SK-N-SH (cell line): ENCODE data around the gene ARHGAP31. TPM values are rescaled to one million over a fixed set of nuclear protein-coding genes. Genes with fewer than 3 reads are reported as not detected.
A peak's percentile ranks its signal among the peaks of the same experiment; 100 is the strongest.

ENCODE experiments used
- CTCF ChIA-PET: fragments of 300-600, 350-600 bp; formaldehyde crosslinking; extraction: SDS; loops from one replicate; lab custom pipeline; 2021; lab: Yijun Ruan, JAX
- POLR2A ChIA-PET: fragments of 350-600 bp; sonication (Branson Sonifier 250); formaldehyde crosslinking; extraction: SDS; loops from one replicate; lab custom pipeline; 2020; ENCODE audit warnings: antibody characterized with exemption, inconsistent platforms; lab: Yijun Ruan, JAX
- DNase-seq: peaks from one replicate; pipeline ENCODE4 v3.0.0; 2012
- H2AFZ ChIP-seq: fragments of 200-600 bp; sonication (generic); 2 replicates; pipeline ENCODE4 v1.8.1; 2016; ENCODE audit warnings: antibody characterized with exemption, mild to moderate bottlenecking, low read depth
- H3F3A ChIP-seq: fragments of 200-600 bp; sonication (generic); replicated peaks from 2 replicates; pipeline ENCODE3; 2016; ENCODE audit warnings: antibody characterized with exemption, mild to moderate bottlenecking; ENCODE audit not compliant: insufficient read depth
- H3K27ac ChIP-seq, 2 experiments: fragments of 200-500 bp in 1 of 2; fragments of 200-600 bp in 1 of 2; sonication (Bioruptor generic) in 1 of 2; sonication (generic), shearing (Covaris generic) in 1 of 2; 2 replicates each; pipeline versions ENCODE4 v1.5.1 to v1.6.1; 2014 to 2016; ENCODE audit warnings: low read depth in 2 of 2, inconsistent platforms in 1 of 2, low read length in 1 of 2, mild to moderate bottlenecking in 1 of 2, mixed read lengths in 1 of 2
- H3K27me3 ChIP-seq: fragments of 200-600 bp; sonication (generic), shearing (Covaris generic); 2 replicates; pipeline ENCODE4 v1.6.1; 2016; ENCODE audit warnings: mixed run types; ENCODE audit not compliant: insufficient read depth
- H3K36me3 ChIP-seq, 2 experiments: fragments of 200-500 bp in 1 of 2; fragments of 200-600 bp in 1 of 2; sonication (Bioruptor generic) in 1 of 2; sonication (generic) in 1 of 2; replicated peaks in 1 of 2; 2 replicates each; pipeline versions ENCODE3 to v1.5.1; 2014 to 2016; ENCODE audit warnings: low read length in 1 of 2, mild to moderate bottlenecking in 1 of 2; ENCODE audit not compliant: insufficient read depth in 2 of 2, control insufficient read depth in 1 of 2
- H3K4me1 ChIP-seq, 2 experiments: fragments of 200-500 bp in 1 of 2; fragments of 200-600 bp in 1 of 2; sonication (Bioruptor generic) in 1 of 2; sonication (generic), shearing (Covaris generic) in 1 of 2; 2 replicates each; pipeline versions ENCODE4 v1.5.1 to v1.6.1; 2014 to 2016; ENCODE audit warnings: low read depth in 1 of 2, low read length in 1 of 2, mixed run types in 1 of 2; ENCODE audit not compliant: insufficient read depth in 2 of 2, control insufficient read depth in 1 of 2
- H3K4me2 ChIP-seq: fragments of 200-600 bp; sonication (generic), shearing (Covaris generic); 2 replicates; pipeline ENCODE4 v1.6.1; 2017; ENCODE audit warnings: mixed run types
- H3K4me3 ChIP-seq, 2 experiments: fragments of 200-500 bp in 1 of 2; fragments of 200-600 bp in 1 of 2; sonication (Bioruptor generic) in 1 of 2; sonication (generic), shearing (Covaris generic) in 1 of 2; 2 replicates each; pipeline versions ENCODE4 v1.5.1 to v1.8.1; 2014 to 2016; ENCODE audit warnings: low read depth in 2 of 2, inconsistent platforms in 1 of 2, low read length in 1 of 2, mild to moderate bottlenecking in 1 of 2, mixed read lengths in 1 of 2, moderate library complexity in 1 of 2
- H3K79me2 ChIP-seq: fragments of 200-600 bp; sonication (generic); 2 replicates; pipeline ENCODE4 v1.8.1; 2017; ENCODE audit warnings: mild to moderate bottlenecking; ENCODE audit not compliant: insufficient read depth
- H3K9ac ChIP-seq: fragments of 200-600 bp; sonication (generic); 2 replicates; pipeline ENCODE4 v1.6.1; 2017; ENCODE audit warnings: mixed run types
- H3K9me2 ChIP-seq: fragments of 200-600 bp; sonication (generic); 2 replicates; pipeline ENCODE4 v1.6.1; 2017; ENCODE audit warnings: mixed run types
- H3K9me3 ChIP-seq: fragments of 200-600 bp; sonication (generic); 2 replicates; pipeline ENCODE4 v1.6.1; 2017; ENCODE audit warnings: mixed run types, mild to moderate bottlenecking, moderate library complexity
- H4K20me1 ChIP-seq: fragments of 200-600 bp; sonication (generic); 2 replicates; pipeline ENCODE4 v1.6.1; 2017; ENCODE audit warnings: mild to moderate bottlenecking, mixed run types; ENCODE audit not compliant: insufficient read depth
- EP300 ChIP-seq, 2 experiments: IDR thresholded peaks; 2 replicates each; pipeline versions ENCODE4 v1.4.0 to v1.6.1; 2012; ENCODE audit warnings: borderline replicate concordance in 1 of 2, low read depth in 1 of 2, low read length in 1 of 2
- EZH2phosphoT487 ChIP-seq: fragments of 200-600 bp; sonication (generic); IDR thresholded peaks from 2 replicates; pipeline ENCODE4 v1.6.1; 2017; ENCODE audit warnings: low read depth, mixed run types, mild to moderate bottlenecking, antibody characterized with exemption, moderate library complexity, borderline replicate concordance
- FOSL2 ChIP-seq: IDR thresholded peaks from 2 replicates; pipeline ENCODE4 v1.4.0; 2012; ENCODE audit warnings: low read depth, mild to moderate bottlenecking, moderate library complexity, borderline replicate concordance
- FOXM1 ChIP-seq: IDR thresholded peaks from 2 replicates; pipeline ENCODE4 v1.4.0; 2012; ENCODE audit warnings: low read depth, mild to moderate bottlenecking
- GABPA ChIP-seq: IDR thresholded peaks from 2 replicates; pipeline ENCODE4 v1.4.0; 2012; ENCODE audit warnings: low read depth, mild to moderate bottlenecking
- GATA2 ChIP-seq: sonication (generic); formaldehyde crosslinking; IDR thresholded peaks from 2 replicates; pipeline ENCODE4 v1.5.0; 2020; ENCODE audit warnings: mild to moderate bottlenecking, missing genetic modification reagents
- MEF2A ChIP-seq: IDR thresholded peaks from 2 replicates; pipeline ENCODE4 v1.4.0; 2012; ENCODE audit warnings: low read depth, borderline replicate concordance
- MXI1 ChIP-seq: IDR thresholded peaks from 2 replicates; pipeline ENCODE4 v1.6.1; 2012; ENCODE audit warnings: mild to moderate bottlenecking, low read depth, low read length, improper control_type of control experiment
- NFIC ChIP-seq: IDR thresholded peaks from 2 replicates; pipeline ENCODE4 v1.4.0; 2012; ENCODE audit warnings: borderline replicate concordance
- NRF1 ChIP-seq: IDR thresholded peaks from 2 replicates; pipeline ENCODE4 v1.6.1; 2012; ENCODE audit warnings: low read depth, mild to moderate bottlenecking, low read length
- RXRA ChIP-seq: IDR thresholded peaks from 2 replicates; pipeline ENCODE4 v1.4.0; 2012; ENCODE audit warnings: low read depth, mild to moderate bottlenecking, borderline replicate concordance
- TAF1 ChIP-seq: IDR thresholded peaks from 2 replicates; pipeline ENCODE4 v1.6.1; 2012; ENCODE audit warnings: low read depth, mild to moderate bottlenecking, low read length, moderate library complexity, borderline replicate concordance
- TCF12 ChIP-seq: IDR thresholded peaks from 2 replicates; pipeline ENCODE4 v1.4.0; 2012
- WGBS: methylation state at CpG from one replicate; pipeline ENCODE4 v1.1.6; 2017; ENCODE audit warnings: low lambda C conversion rate; 5-methylcytosine and 5-hydroxymethylcytosine counted together
- polyA plus RNA-seq, 3 experiments: library from polyadenylated mRNA; depleted of rRNA; stranded (reverse); fragments of >200 nt; gene quantifications; 2 replicates each; pipeline ENCODE4 v1.2.3, GENCODE V29; 2012
- TF ChIP-seq, protein P1 (sequence below): IDR thresholded peaks from 2 replicates; pipeline ENCODE4 v1.4.0; 2012; ENCODE audit warnings: low read depth, borderline replicate concordance
- TF ChIP-seq, protein P2 (sequence below): IDR thresholded peaks from 2 replicates; pipeline ENCODE4 v1.4.0; 2012; ENCODE audit warnings: low read depth
- TF ChIP-seq, protein P3 (sequence below): IDR thresholded peaks from 2 replicates; pipeline ENCODE4 v1.6.1; 2012; ENCODE audit warnings: mild to moderate bottlenecking, low read depth, low read length, moderate library complexity

The ARHGAP31 gene
- polyA plus RNA-seq, 1 of the 3 experiments (the other 2 are of a cell fraction): 4.4 TPM

DNA sequence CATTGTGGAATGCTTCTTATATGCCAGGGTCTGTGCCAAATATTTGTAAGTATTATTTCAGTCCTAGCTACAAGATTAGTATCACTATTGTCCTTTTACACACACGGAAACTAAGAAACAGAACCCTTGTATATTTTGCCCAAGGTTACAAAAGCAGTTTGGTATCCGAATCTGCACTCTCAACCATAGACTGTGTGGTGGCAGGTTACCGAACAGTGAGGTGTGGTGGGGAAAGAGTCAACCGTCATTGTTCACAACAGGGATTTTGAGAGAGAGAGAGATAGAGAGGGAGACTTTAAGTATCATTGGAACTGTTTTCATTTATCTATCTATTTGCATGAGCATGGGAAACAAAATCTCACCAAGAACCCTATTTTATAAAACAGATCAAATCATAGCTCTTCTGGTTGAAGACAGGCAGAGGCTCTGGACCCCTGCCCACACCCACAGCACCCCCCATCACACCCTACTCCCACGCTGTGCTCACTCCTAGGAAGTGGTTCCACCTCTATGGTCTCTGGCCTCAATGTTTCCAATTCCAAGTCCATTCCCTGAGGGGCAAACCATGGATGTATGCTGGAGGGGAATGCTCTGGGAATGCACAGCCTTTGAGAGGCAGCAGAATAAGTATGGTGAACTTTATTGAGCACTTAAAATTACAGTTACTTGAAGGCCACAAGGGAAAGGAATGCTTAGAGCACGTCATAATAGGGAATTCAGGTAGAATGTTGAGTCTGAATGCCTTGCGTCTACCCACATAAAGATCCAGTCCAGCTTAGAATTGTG lies 69.0 kb downstream of the ARHGAP31 start (continued):
- TF ChIP-seq, protein P1, sequence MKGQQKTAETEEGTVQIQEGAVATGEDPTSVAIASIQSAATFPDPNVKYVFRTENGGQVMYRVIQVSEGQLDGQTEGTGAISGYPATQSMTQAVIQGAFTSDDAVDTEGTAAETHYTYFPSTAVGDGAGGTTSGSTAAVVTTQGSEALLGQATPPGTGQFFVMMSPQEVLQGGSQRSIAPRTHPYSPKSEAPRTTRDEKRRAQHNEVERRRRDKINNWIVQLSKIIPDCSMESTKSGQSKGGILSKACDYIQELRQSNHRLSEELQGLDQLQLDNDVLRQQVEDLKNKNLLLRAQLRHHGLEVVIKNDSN: no peak
- TF ChIP-seq FOSL2: no peak
- no peak for TF ChIP-seq RXRA

DNA sequence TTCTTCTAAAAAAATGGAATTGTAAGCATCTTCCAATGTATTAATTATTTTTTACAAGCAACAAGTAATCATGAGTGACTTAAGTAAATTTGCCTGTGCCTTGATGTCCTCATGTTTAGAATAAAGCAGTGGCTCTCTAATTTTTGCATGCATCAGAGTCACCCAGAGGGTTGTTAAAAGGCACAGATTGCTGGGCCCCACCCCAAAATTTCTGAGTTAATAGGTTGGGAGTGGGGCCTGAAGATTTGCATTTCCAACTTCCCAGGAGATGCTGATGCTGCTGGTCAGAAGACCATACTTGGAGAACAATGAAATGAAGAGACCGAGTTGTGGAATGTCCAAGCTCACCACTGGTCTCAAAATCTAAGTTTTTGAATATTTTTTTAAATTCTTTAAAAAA lies 70.2 kb downstream of the ARHGAP31 start:
- H3K4me3 ChIP-seq: no peak overlapping the region
- no peak overlapping the region for H3K4me2 ChIP-seq
- H3K27ac ChIP-seq: peak overlapping the region in 1 of 2 experiments; percentile 96; a peak in 2 of 4 replicates
- TF ChIP-seq GABPA (no peak), NRF1 (no peak), MEF2A (no peak), EZH2phosphoT487 (no peak), NFIC (no peak), FOXM1 (no peak), GATA2 (no peak)
- TF ChIP-seq, protein P2, sequence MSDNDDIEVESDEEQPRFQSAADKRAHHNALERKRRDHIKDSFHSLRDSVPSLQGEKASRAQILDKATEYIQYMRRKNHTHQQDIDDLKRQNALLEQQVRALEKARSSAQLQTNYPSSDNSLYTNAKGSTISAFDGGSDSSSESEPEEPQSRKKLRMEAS: no peak
- H3K27me3 ChIP-seq: no peaks in the 10 kb centered on the region
- WGBS: 85% methylated on average over 1 of the region's 1 CpG
- H3K9ac ChIP-seq: no peak overlapping the region
- H3K36me3 ChIP-seq: peaks cover 7 to 14% of the 10 kb centered on the region in 2 experiments
- ChIA-PET CTCF (interaction anchor here (1.0 to 1.5 kb wide), 3 partner anchors 60 to 77 kb away, joined by 3 to 4 read pairs (median 4); no protein-coding TSS in a partner anchor), POLR2A (interaction anchor here (1.1 kb wide), 1 partner anchor 32 kb away, joined by 5 read pairs; no protein-coding TSS in a partner anchor)
- no peaks in the 10 kb centered on the region for H3K9me2 ChIP-seq
- H4K20me1 ChIP-seq: no peaks in the 10 kb centered on the region
- DNase-seq: no peak
- no peaks in the 10 kb centered on the region for H3K9me3 ChIP-seq
- peaks cover 7% of the 10 kb centered on the region for H3F3A ChIP-seq
- no peak overlapping the region for H2AFZ ChIP-seq
- H3K4me1 ChIP-seq: peaks cover 0 to 46% of the 10 kb centered on the region in 2 experiments; a peak in 2 of 4 replicates
- H3K79me2 ChIP-seq: peaks cover 16% of the 10 kb centered on the region

DNA sequence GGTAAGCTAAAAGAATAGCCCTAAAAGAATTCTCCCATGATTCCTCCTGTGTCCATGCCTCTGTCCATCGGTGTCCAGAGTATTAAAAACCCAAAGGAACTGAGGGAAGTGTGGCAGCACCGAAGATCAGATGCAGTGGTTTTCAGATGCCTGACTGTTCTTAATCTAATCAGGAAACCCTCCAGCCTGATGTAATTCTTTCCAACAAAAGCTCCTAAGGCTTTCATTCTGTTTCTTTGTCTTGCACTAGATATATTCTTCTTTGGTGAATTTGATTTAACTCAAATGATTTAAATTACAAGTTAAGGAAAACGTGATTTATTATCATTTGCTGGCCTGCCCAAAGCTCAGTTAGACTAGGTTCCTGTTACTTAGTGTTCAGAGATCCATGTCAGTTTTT lies 71.2 kb downstream of the ARHGAP31 start:
- ChIA-PET CTCF (interaction anchor here (0.9 to 1.6 kb wide), 5 partner anchors 12 to 315 kb away, joined by 3 to 4 read pairs (median 3); no protein-coding TSS in a partner anchor), POLR2A (interaction anchor here (0.6 to 1.2 kb wide), 4 partner anchors 11 to 273 kb away, joined by 3 to 5 read pairs (median 4); no protein-coding TSS in a partner anchor)
- 11% methylated on average over 3 of the region's 3 CpGs for WGBS
- TF ChIP-seq MEF2A (no peak), EP300 (IDR thresholded peaks at IDR 0.05; ENCODE audit: borderline replicate concordance in 1 of 2, low read depth in 1 of 2, low read length in 1 of 2) (peak in 1 of 2 experiments; percentile 92; a peak in 2 of 4 replicates), NFIC (no peak; the same call in 1 of the 2 replicates), FOSL2 (no peak), TAF1 (no peak), TCF12 (peak; percentile 45; the same call in 1 of the 2 replicates), EZH2phosphoT487 (no peak), FOXM1 (no peak), MXI1 (peak; percentile 32; the same call in 1 of the 2 replicates)
- TF ChIP-seq, protein P3, sequence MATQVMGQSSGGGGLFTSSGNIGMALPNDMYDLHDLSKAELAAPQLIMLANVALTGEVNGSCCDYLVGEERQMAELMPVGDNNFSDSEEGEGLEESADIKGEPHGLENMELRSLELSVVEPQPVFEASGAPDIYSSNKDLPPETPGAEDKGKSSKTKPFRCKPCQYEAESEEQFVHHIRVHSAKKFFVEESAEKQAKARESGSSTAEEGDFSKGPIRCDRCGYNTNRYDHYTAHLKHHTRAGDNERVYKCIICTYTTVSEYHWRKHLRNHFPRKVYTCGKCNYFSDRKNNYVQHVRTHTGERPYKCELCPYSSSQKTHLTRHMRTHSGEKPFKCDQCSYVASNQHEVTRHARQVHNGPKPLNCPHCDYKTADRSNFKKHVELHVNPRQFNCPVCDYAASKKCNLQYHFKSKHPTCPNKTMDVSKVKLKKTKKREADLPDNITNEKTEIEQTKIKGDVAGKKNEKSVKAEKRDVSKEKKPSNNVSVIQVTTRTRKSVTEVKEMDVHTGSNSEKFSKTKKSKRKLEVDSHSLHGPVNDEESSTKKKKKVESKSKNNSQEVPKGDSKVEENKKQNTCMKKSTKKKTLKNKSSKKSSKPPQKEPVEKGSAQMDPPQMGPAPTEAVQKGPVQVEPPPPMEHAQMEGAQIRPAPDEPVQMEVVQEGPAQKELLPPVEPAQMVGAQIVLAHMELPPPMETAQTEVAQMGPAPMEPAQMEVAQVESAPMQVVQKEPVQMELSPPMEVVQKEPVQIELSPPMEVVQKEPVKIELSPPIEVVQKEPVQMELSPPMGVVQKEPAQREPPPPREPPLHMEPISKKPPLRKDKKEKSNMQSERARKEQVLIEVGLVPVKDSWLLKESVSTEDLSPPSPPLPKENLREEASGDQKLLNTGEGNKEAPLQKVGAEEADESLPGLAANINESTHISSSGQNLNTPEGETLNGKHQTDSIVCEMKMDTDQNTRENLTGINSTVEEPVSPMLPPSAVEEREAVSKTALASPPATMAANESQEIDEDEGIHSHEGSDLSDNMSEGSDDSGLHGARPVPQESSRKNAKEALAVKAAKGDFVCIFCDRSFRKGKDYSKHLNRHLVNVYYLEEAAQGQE: no peak
- TF ChIP-seq, protein P2: no peak
- TF ChIP-seq, protein P1: no peak

More for the DNA sequence above, 71.2 kb downstream of the ARHGAP31 start:
- Histone ChIP-seq H3K27me3 (no peaks in the 10 kb centered on the region), H3K27ac (peak overlapping the region; percentile 53 to 96), H3K36me3 (peaks cover 10 to 21% of the 10 kb centered on the region in 2 experiments), H3K9me2 (no peaks in the 10 kb centered on the region), H3K4me2 (peak overlapping the region; percentile 13; the same call in 1 of the 2 replicates), H3K9ac (peak overlapping the region; percentile 14; the same call in 1 of the 2 replicates), H4K20me1 (no peaks in the 10 kb centered on the region), H3F3A (peaks cover 14% of the 10 kb centered on the region), H2AFZ (peak overlapping the region; percentile 48; the same call in 1 of the 2 replicates), H3K9me3 (no peaks in the 10 kb centered on the region), H3K79me2 (peaks cover 16% of the 10 kb centered on the region), H3K4me3 (no peak overlapping the region), H3K4me1 (peaks cover 0 to 36% of the 10 kb centered on the region in 2 experiments; a peak in 2 of 4 replicates)
- DNase-seq: peak; percentile 57
